COLO668 (cell line): ENCODE data around the gene GLP2R.
"Not testable (repeated sequence)": the region's sequence is repeated elsewhere in the genome, so short reads cannot be mapped to it uniquely, and the experiment has no call there.

Experiments
- DNase-seq: peaks from one replicate; lab custom pipeline; 2025; ENCODE audit not compliant: unreplicated experiment; lab: John Stamatoyannopoulos, UW

Gene GLP2R

DNA sequence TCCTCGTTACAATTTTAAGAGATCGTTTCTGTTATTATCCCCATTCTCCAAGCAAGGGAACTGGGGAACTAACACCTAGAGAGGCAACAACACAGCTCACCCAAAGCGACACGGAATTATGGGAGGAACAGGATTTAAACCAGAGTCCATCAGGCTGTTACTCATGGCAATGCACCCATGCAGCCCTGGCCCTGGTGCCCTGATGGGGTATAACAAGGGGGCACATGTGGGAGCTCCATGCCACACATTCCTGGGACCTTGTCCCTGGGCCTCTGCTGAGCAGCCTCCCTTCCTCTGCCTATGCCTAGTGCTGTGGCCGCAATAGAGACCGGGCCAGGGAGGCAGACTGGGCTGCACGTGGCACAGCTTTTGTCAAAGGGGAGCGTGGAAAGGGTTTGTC lies 92.6 kb downstream of the GLP2R start:
- DNase-seq, result no peak

DNA sequence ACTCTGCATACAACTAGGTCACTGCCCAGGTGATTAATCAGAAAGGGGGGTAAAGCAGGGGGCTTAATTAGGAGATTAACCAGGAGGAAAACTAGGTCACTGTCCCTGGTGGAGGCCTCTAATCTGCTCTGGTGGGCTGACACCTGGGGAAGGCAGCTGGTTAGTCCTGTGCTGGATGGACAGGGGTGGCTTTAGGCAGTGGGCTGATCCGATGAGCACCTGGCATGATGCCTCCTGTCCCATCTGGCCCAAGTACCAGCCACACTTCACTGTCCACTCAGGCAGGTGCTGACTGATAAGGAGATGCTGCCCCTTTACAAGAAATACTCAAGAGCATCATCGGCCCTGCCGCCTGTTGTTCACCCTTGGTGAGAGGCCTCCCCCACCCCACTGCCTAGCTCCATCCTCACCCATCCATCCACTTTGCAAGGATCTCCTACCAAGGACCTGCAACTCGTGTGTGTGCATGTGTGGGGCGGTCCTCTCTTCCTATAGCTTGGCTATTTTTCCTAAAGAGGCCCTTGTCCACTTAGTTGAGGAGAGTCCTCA lies 93.2 kb downstream of the GLP2R start:
- DNase-seq, result no peak

DNA sequence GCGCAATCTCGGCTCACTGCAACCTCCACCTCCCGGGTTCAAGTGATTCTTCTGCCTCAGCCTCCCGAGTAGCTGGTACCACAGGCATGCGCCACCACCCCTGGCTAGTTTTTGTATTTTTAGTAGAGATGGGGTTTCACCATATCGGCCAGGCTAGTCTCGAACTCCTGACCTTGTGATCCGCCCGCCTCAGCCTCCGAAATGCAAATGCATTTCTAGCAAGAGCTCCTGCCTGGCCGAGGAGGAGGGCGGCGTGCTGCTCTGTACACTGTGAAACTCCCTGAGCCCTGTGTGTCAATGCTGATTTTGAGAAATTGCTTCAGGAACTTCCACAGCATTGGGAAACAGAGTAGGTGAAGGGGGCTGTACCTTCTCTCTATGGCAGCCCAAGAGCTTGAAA lies 95.5 kb downstream of the GLP2R start:
- DNase-seq, result not testable (repeated sequence)

DNA sequence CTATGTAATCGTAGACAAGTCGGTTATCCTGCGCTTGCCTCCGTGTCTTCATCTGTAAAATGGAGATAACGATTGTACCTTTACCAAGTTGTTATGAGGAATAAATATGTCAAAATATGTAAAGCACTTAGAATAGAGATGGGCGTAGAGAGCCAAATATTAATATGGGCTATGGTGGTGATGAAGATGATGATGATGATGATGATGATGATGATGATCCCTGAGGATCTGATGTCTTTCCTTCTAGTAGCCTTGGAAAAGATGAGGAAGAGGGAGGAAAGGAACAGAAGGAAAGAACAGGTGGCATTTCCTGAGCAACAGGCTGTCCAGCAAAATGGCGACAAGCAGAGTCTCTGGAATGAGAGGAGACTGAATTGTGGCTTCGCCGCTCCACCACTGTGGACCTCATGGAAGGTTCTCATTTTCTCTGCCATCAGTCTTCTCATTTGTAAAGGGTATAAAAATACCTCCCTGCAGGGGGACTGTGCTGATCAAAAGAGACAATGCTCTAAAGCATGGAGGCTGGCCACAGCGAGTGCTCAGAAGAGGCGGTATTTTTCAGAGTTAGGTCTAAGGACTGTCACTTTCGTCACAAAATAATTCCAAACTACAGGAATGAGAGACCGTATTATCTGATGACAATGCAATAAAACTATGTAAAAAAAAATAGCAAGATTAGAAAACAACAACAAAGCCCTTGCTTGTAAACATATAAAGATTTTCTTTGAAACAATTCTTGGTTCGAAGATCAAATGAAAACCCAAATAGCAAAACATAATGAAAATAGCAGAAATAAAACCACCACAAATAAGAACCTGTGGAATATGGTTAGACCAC lies 96.5 kb downstream of the GLP2R start:
- DNase-seq, result no peak

DNA sequence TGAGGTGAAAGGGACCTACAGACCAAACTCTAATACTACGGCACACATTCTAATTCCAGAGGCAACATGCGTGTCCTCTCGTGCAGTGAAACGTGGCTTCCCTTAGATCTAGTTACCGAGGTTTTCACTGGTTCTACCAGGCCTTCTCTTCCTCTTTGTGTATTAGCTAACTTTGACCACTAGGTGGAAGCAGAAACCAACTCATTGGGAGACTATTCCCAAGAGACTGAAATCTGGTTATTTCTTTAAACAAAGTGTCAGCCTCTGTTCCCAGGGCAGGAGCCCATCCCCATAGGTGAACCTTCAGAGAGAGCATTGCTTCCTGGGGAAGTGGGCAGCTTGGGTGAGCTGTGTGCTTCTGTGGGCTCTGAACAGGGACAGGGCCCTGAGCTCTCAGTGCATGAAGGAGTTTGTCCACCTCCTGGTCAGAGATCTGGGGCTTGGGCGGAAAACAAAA lies 99.0 kb downstream of the GLP2R start:
- DNase-seq, result peak; percentile 5

DNA sequence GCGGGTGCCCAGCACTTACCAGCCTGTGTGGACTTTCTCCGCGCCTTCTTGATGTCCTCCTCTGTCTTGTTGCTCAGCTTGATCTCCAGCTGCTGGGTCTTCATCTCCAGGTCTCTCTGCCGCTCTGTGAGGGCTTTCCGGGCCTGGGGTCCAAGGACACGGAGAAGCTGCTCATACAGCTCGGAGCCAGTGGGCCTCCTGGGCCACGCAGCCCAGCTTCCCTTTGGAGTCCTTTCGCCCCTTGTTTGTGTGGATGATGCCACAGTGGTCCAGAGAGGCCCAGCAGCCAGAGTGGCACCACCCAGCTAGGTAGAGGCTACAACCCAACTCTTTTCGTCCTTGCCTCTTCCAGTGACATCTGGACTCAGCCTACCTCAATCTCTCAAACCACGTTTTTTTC lies 99.7 kb downstream of the GLP2R start:
- DNase-seq, result no peak

DNA sequence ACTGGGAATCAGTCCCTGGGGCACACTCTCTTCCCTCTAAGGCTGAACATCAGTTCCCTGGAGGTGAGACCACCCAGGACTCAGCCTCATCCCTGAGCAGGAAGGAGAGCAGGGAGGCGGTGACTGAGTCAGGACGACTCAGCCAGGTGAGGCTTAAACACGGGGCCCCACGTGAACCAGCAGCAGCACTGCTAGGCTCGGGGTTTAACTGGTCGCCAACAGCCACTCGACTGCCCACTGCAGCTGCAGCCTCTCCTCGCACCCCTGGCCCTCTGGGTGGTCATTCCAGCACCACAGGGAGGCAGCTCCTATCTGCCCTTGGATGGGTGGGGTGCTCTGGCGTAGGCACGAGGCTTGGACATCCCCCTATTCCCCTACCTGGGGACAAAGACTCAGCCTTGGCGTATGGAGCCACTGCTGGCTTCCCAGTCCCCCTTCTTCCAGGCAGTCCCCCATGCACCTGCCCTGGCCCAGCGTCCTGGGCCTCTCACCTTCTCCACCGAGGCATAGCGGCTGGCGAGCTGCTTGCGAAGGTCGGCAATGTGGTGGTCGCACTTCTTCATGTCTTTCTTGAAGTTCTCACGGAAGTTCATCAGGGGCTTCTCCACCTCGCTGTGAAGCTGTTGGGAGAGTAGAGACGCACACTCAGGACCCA lies 100.6 kb downstream of the GLP2R start:
- no peak for DNase-seq

DNA sequence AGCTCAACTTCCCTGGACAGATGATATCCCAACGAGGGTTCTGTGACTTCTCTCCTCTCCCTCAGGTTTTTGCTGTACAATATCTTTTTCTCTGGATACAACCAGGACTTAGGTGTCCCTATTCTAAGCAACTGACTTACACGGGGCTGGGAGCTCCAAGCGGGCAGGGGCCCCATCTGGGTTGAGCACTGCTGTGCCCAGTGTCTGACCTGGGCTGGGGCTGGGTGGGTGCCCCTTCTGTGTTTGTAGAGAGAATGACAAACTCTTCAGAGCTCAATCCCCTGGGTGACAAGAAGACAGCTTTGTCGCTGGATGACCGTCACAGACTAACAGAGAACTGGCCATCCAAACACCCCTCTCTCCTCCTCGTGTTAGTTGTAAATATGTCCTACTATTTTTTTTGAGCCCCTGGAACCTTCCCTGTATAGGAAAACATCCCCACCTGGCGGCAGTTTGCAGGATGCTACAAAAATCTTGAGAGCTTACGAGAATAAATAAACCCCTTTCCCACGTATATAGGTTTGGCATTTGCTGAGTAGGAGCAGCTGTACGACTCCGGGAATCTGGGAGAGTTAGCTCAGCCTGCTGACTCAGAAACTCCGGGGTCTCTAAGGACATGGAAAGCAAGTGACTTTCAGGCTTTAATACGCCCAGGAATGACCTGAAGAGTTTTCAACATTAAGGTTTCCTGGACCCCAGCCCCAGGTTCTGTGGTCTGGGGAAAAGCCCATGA lies 103.0 kb downstream of the GLP2R start:
- DNase-seq, result no peak

DNA sequence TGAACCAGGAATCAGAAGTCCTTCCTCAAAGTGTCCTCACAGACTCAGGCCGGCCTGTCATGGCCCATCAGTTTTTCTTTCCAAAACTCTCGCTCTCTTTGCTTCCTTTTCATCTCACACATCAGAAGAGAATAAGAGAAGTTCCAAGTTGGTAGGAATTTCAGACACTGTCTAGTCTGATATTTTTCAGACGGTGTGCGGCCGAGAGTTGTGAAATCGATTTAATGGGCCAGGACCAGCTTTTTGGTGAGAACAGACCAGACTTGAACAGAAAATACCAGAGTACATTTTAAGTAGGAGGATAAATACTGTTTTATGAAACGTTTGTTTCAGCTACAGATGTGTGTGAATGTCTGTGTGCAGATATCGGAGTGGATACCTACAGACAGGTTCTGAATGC lies 104.1 kb downstream of the GLP2R start:
- DNase-seq, result no peak

DNA sequence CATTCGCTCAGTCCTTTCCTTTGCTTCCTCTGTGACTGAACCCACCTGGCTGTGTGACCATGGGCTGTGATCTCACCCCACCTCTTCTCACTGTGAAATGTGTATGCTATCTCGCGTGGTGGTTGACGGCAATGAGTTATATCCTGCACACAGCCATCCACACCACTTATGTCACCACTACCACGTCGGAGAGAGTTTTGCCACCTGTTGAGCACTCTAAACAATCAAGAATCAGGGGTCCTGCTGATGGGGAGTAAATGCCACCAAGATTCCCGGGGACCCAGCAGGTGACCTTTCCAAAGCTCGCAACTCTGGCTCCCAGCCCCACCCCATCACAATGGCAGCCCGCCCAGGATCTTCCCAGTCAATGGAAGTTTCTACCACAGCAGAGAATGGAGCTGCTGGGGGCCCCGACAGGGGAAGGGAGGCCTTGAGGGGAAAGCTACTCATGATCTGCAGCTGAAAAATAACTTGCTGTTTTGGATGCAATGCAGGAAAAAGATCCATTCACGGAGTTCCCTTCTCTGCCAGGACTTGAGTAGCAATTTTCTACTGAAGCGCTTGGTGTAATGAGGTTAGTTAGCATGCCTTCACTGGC lies 105.5 kb downstream of the GLP2R start:
- no peak for DNase-seq

DNA sequence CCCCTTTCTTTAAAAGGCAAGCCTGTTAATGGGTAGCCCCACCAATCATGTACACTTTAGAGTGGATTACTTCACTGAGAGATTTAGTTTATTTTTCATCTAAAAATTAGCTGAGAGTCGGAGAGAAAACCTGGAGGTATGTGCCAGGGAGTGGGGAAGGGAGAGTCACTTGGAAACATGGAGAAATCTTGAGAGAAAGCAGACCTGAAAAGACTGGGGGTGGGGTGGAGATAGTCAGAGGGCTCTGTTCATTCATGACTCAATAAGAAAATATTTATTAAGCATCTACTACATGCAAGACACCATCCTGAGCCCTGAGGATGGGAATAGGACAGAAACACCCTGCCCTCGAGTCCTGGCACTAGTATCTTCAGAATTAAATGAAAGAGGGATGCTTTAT lies 106.8 kb downstream of the GLP2R start:
- no peak for DNase-seq

DNA sequence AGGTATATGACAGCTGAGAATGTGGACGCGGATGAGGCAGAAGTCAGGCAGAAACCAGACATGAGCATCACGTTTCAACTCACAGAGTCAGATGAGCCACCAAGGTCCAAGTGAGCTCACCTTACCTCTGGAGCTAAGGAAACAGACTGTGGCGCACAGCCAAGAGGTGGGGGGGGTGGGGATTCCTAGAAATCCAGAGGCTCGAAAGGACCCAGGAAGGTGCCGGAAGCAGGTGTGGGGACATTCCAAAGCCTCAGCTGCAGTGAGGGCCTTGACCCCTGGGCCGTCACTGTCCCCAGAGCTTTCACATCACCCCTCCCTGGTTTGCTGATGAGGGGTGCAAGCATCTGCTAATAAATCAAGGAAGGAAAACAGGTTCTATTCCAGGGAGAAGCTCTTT lies 108.6 kb downstream of the GLP2R start:
- DNase-seq, result no peak

DNA sequence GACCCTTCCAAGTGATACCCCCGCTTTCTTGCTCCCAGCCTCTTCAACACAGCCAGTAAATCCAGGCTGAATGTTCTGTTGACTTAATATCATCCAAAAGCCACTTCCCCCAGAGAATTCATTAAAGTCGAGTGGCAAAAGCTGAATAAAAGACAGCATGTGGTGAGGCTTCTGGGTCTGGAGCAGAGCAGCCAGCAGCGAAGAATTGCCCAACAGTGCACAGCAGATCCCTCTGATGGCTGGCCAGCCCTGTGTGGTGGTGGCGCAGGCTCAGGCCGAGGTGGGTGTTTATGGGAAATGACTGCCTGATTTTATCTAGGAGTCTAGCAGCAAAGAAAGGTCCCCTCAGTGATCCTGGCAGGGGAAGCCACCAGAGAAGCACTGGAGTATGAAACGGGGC lies 109.7 kb downstream of the GLP2R start:
- DNase-seq, result no peak

DNA sequence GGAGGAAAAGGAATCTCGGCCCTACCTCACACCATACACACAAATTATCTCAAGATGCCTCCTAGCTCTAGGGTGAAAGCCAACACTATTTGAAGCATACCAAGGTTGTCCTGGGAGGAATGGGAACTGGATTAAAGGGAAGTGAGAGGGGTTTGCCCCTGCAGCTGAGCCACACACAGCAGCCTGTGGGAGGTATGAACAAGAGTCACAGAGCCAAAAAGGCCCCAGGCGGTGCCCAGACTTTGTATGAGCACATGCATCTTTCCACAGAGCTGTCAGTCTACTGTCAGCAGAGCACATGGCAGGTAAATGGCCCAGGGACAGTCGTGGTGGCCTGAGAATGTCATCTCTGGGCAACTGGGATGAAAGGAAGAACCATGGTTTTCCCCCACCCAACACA lies 110.4 kb downstream of the GLP2R start:
- DNase-seq, result no peak

DNA sequence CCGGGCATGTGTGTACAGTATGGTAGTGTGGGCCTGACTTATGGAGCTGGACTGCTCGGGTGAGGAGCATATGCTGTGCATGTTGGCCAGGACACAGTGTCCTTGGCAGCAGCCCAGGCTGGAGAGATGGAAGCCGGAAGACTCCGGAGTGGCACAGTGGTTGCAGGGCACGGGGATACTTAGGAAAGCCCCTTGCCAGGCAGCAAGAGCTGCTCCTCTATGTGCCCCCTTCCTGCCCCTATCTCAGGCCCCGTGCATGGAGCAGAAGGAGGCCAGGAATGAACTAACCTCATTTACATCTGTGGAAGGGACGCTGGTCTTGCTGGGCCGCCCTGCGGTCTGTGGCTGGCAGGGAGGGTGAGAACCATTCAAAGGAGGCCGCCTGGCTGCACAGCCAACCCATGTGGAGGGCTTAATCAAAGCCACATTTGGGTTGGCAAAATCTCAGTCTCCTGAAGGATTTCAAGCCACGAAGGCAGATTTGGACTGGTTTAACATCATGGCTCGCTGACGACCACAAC lies 111.6 kb downstream of the GLP2R start:
- DNase-seq, result no peak

DNA sequence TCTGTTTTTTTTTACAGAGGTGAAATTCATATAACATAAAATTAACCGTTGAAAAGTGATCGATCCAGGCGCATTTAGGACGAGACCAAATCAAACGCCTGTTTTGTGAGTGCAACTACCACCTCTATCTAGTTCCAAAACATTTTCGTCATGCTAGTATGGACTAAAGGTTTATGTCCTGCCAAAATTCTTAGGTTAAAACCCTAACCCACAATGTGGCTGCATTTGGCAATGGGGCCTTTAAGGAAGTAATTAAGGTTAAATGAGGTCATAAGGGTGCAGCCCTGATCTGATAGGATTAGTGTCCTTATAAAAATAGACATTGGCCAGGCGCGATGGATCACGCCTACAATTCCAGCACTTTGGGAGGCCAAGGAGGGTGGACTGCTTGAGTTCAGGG lies 112.2 kb downstream of the GLP2R start:
- DNase-seq, result no peak

DNA sequence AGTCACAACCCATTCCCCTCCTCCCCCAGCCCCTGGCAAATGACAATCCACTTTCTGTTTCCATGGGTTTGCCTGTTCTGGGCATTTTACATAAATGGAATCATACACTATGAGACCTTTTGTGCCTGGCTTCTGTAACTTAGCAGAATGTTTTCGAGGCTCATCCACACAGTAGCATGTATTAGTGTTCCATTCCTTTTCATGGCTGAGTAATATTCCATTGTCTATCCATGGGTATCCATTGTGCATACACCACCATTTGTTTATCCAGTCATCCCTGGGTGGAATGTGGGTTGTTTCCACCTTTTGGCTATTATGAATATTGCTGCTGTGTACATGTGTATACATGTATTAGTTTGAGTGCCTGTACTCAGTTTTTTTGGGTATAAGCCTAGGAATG lies 113.0 kb downstream of the GLP2R start:
- no peak for DNase-seq

DNA sequence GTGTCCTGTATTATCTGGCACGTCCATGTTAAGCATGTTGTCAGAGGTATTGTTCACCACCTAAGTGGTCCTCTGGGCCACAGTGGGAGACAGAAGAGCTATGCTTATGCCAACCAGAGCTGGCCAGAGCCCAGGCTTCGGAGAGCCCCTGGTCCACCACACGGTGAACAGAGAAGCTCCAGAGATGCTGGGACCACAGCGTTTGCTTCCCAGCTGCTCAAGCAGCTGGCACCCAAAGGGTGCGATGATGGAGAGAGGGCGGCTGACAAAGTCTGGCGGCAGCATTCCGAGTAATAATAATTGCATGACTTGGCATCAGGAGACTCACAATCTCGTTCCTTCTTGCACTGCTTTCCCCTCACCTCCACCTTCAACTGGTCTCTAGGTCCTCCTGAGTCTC lies 115.1 kb downstream of the GLP2R start:
- DNase-seq, result no peak

DNA sequence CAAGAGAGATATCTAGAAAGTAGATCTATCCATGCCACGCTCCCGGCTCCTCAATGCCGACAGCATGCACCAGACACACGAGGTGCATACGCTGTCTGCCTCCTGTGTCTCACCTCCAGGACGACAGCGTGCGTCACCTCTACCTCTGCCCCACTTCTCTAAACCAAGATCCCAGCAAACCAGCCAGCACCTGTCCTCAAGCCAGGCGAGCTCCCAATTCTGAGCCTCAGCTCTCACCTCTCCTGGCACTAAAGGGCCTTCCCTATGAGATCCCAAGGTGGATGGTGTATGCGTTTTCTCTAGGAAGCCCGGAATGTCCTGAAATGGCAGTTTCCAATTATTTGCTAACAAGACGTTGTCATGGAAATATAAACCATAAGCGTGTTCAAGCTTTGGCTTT lies 115.6 kb downstream of the GLP2R start:
- no peak for DNase-seq
